ENCODE results near the gene JCAD. TPM values are rescaled to one million over a fixed set of nuclear protein-coding genes. Genes with fewer than 3 reads are reported as not detected.

Gene JCAD
- total and polyA plus RNA-seq, 7 donors, result 4.3 to 22.5 (median 10.9) TPM

GRCh38 chr10:30000802-30001571 lies 58.4 kb downstream of the JCAD start:
- peak in 1 of 2 donors; percentile 32 for DNase-seq
- peak; percentile 86 to 91 (median 88) for ATAC-seq
- H3K4me1 ChIP-seq, result peaks cover 58% of the 10 kb centered on the region
- 5 to 22% (median 10%) methylated on average over 12 of the region's 12 CpGs for WGBS, 3 donors
- intact Hi-C loops (cut with DNase I), result loop anchor here (5.0 to 10.0 kb wide), 2 partner anchors 74 to 344 kb away; partner anchors contain the start of gene MTPAP (in 1 of the 2)
- no peaks in the 10 kb centered on the region for H3K27me3 ChIP-seq (ENCODE audit: insufficient read depth in 3 of 3, low read length in 2 of 3)
- H3K36me3 ChIP-seq (ENCODE audit: insufficient read depth in 1 of 2, low read depth in 1 of 2), result no peaks in the 10 kb centered on the region
- H3K27ac ChIP-seq, result peak overlapping the region; percentile 92
- TF ChIP-seq, protein P1, sequence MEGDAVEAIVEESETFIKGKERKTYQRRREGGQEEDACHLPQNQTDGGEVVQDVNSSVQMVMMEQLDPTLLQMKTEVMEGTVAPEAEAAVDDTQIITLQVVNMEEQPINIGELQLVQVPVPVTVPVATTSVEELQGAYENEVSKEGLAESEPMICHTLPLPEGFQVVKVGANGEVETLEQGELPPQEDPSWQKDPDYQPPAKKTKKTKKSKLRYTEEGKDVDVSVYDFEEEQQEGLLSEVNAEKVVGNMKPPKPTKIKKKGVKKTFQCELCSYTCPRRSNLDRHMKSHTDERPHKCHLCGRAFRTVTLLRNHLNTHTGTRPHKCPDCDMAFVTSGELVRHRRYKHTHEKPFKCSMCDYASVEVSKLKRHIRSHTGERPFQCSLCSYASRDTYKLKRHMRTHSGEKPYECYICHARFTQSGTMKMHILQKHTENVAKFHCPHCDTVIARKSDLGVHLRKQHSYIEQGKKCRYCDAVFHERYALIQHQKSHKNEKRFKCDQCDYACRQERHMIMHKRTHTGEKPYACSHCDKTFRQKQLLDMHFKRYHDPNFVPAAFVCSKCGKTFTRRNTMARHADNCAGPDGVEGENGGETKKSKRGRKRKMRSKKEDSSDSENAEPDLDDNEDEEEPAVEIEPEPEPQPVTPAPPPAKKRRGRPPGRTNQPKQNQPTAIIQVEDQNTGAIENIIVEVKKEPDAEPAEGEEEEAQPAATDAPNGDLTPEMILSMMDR (IDR thresholded peaks at IDR 0.05), result no peak
- no peaks in the 10 kb centered on the region for H3K9me3 ChIP-seq
- H3K4me3 ChIP-seq, result peak overlapping the region; percentile 40

GRCh38 chr10:29998142-29998808 lies 61.1 kb downstream of the JCAD start:
- peak; percentile 39 to 52 (median 45) for ATAC-seq
- no peaks in the 10 kb centered on the region for H3K36me3 ChIP-seq (ENCODE audit: insufficient read depth in 1 of 2, low read depth in 1 of 2)
- peak; percentile 70 to 83 for DNase-seq
- 40 to 48% (median 45%) methylated on average over 12 of the region's 12 CpGs for WGBS, 3 donors
- H3K27ac ChIP-seq, result no peak overlapping the region
- H3K27me3 ChIP-seq (ENCODE audit: insufficient read depth in 3 of 3, low read length in 2 of 3), result no peaks in the 10 kb centered on the region
- H3K4me1 ChIP-seq, result peaks cover 62% of the 10 kb centered on the region
- TF ChIP-seq, protein P1 (IDR thresholded peaks at IDR 0.05), result peak; percentile 95
- intact Hi-C loops (cut with DNase I), result loop anchor here (1.0 to 5.0 kb wide), 2 partner anchors 243 to 244 kb away; no protein-coding TSS in a partner anchor
- no peaks in the 10 kb centered on the region for H3K9me3 ChIP-seq
- no peak overlapping the region for H3K4me3 ChIP-seq

- DNase-seq (no peak), ATAC-seq (peak in 1 of 4 donors; percentile 9)
- Histone ChIP-seq H3K27ac (no peak overlapping the region), H3K36me3 (ENCODE audit: insufficient read depth in 1 of 2, low read depth in 1 of 2) (no peaks in the 10 kb centered on the region), H3K9me3 (no peaks in the 10 kb centered on the region), H3K27me3 (ENCODE audit: insufficient read depth in 3 of 3, low read length in 2 of 3) (no peaks in the 10 kb centered on the region), H3K4me1 (peaks cover 37% of the 10 kb centered on the region), H3K4me3 (no peak overlapping the region)
- 60 to 78% (median 68%) methylated on average over 4 of the region's 4 CpGs for WGBS, 3 donors
- TF ChIP-seq, protein P1 (IDR thresholded peaks at IDR 0.05), result no peak
- intact Hi-C loops (cut with DNase I), result loop anchor here in 1 of 2 donors (5.0 kb wide), 1 partner anchor 247 kb away; no protein-coding TSS in a partner anchor
These were observed 64.6 kb downstream of the JCAD start for GRCh38 chr10:29994811-29995210.

DNA sequence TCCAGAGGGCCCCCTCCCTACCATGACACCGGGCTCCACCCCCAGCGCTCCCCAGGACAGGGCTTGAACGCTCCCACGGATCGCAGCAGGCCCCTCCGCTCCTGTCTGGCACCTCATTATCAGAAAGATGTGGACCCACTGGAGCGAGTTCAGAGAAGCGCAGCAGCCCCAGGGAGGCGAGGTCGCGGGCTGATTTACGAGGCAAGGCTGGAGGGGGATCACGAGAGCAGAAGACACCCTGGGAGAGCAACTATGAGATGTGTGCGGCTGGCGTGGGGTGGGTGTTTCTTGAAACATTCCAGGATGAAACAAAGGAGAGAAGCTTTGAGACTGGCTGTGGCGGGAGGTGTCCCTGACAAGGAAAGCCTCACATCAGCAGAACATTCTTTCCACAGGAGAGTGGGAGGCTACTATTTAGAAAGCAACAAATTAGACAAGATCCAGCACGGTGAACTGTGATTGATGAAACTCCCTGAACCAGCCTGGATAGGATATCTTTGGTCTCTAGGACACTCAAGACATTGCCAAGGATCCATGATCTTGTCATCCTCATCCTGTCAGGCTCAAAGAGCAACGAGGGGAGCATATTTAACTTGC lies 66.0 kb downstream of the JCAD start:
- H3K27ac ChIP-seq, result no peak overlapping the region
- 88 to 89% (median 88%) methylated on average over 18 of the region's 18 CpGs for WGBS, 3 donors

More for the DNA sequence above, 66.0 kb downstream of the JCAD start:
- Histone ChIP-seq H3K27me3 (ENCODE audit: insufficient read depth in 3 of 3, low read length in 2 of 3) (no peaks in the 10 kb centered on the region), H3K4me3 (no peak overlapping the region), H3K4me1 (peaks cover 25% of the 10 kb centered on the region), H3K36me3 (ENCODE audit: insufficient read depth in 1 of 2, low read depth in 1 of 2) (no peaks in the 10 kb centered on the region), H3K9me3 (no peaks in the 10 kb centered on the region)
- intact Hi-C loops (cut with DNase I), result no loop called here
- ATAC-seq (no peak), DNase-seq (no peak)
- TF ChIP-seq, protein P1 (IDR thresholded peaks at IDR 0.05), result no peak
